ENCODE data around the gene AIMP1.

GRCh38 chr4:106371161-106371560 is 54.8 kb downstream of the AIMP1 start:
- no peak for TF ChIP-seq CTCF (conservative IDR thresholded peaks at IDR 0.05 in 1 of 2, IDR thresholded peaks at IDR 0.05 in 1 of 2; ENCODE audit: extremely low read depth in 1 of 2, insufficient read depth in 1 of 2, low read depth in 1 of 2, low read length in 2 of 2)
- TF ChIP-seq EZH2 (IDR thresholded peaks at IDR 0.05; ENCODE audit: borderline replicate concordance, low read length), result no peak

Data from mammary epithelial cell (primary cell).